Esophagus muscularis mucosa (tissue), 4 donors: Measurements from ENCODE around the gene ZBTB39. TPM values are rescaled to one million over a fixed set of nuclear protein-coding genes. Genes with fewer than 3 reads are reported as not detected.

ENCODE experiments used
- DNase-seq: peaks from one replicate; pipeline ENCODE4 v3.0.0-alpha.2; 2017; ENCODE audit errors: extremely low spot score
- H3K27ac ChIP-seq, 4 donors: fragments of 200-600 bp; sonication (generic); replicated peaks in 1 of 4; 1 replicate in 3 of 4; 2 replicates in 1 of 4; pipeline ENCODE4 v1.5.1; 2016 to 2019; ENCODE audit warnings: mild to moderate bottlenecking in 1 of 4
- H3K27me3 ChIP-seq, 4 donors: fragments of 200-600 bp; sonication (generic); one replicate each; pipeline versions ENCODE4 v1.5.1 to v1.6.0; 2016 to 2019
- H3K36me3 ChIP-seq, 4 donors: fragments of 200-600 bp; sonication (generic); one replicate each; pipeline ENCODE4 v1.5.1; 2016 to 2019
- H3K4me1 ChIP-seq, 4 donors: fragments of 200-600 bp; sonication (generic); one replicate each; pipeline ENCODE4 v1.5.1; 2016 to 2019
- H3K4me3 ChIP-seq, 4 donors: fragments of 200-600 bp; sonication (generic); 1 replicate in 2 of 4; 2 replicates in 2 of 4; pipeline ENCODE4 v1.5.1; 2016 to 2019; ENCODE audit warnings: mild to moderate bottlenecking in 4 of 4, moderate library complexity in 1 of 4
- H3K9me3 ChIP-seq, 4 donors: fragments of 200-600 bp; sonication (generic); 1 replicate in 3 of 4; 2 replicates in 1 of 4; pipeline ENCODE4 v1.5.1; 2016 to 2019
- CTCF ChIP-seq, 3 experiments: fragments of 200-600 bp in 2 of 3; fragments of 450-650 bp in 1 of 3; sonication (generic) in 2 of 3; IDR thresholded peaks; one replicate each; pipeline ENCODE4 v1.5.1; 2017 to 2019; ENCODE audit warnings: antibody characterized with exemption in 3 of 3, mild to moderate bottlenecking in 2 of 3, moderate library complexity in 1 of 3
- EP300 ChIP-seq: sonication (generic); formaldehyde crosslinking; IDR thresholded peaks from one replicate; pipeline ENCODE4 v1.6.1; 2017; ENCODE audit warnings: antibody characterized with exemption
- POLR2A ChIP-seq: fragments of 450-650 bp; IDR thresholded peaks from one replicate; pipeline ENCODE4 v1.6.1; 2017; ENCODE audit warnings: antibody characterized with exemption, moderate library complexity, mild to moderate bottlenecking, low read depth
- POLR2AphosphoS5 ChIP-seq, 2 donors: sonication (generic); formaldehyde crosslinking; IDR thresholded peaks; one replicate each; pipeline ENCODE4 v1.6.1; 2017; ENCODE audit warnings: antibody characterized with exemption in 2 of 2
- WGBS: methylation state at CpG from one replicate; pipeline ENCODE4 v1.1.5; 2018; 5-methylcytosine and 5-hydroxymethylcytosine counted together
- intact Hi-C: fragments of 100-400 bp; cut with DNase I; formaldehyde crosslinking; loops from one replicate; pipeline ENCODE4 v1.15.1; 2023
- total RNA-seq, 4 donors: library from RNA; depleted of rRNA; stranded (reverse); fragments of >200 nt; gene quantifications; one replicate each; pipeline versions ENCODE4 v1.1.0 to v1.2.1, GENCODE V29; 2016

ZBTB39 gene
- total RNA-seq, 4 donors from 2014 or later: 5.0 to 9.1 (median 7.1) TPM

- peaks cover 26 to 28% (median 28%) of the 10 kb centered on the region in 4 donors for H3K36me3 ChIP-seq
- WGBS: 64% methylated on average over 9 of the region's 10 CpGs
- H3K27ac ChIP-seq: peak overlapping the region; percentile 59 to 91 (median 77)
- no peaks in the 10 kb centered on the region for H3K9me3 ChIP-seq
- intact Hi-C loops: loop anchor here (5.0 kb wide), 2 partner anchors 50 to 105 kb away; partner anchors contain the start of gene STAT6
- H3K4me1 ChIP-seq: peaks cover 12 to 38% (median 31%) of the 10 kb centered on the region in 4 donors
- DNase-seq: no peak
- TF ChIP-seq POLR2AphosphoS5 (IDR thresholded peaks at IDR 0.05): no peak
- TF ChIP-seq CTCF (IDR thresholded peaks at IDR 0.05): no peak
- no peak for TF ChIP-seq POLR2A
- no peak for TF ChIP-seq EP300
- peak overlapping the region; percentile 95 to 98 (median 96) for H3K4me3 ChIP-seq
- H3K27me3 ChIP-seq: no peaks in the 10 kb centered on the region
Observed at GRCh38 chr12:57006809-57007475, 596 bp upstream of the ZBTB39 start.

GRCh38 chr12:57004651-57005050 is 1.7 kb downstream of the ZBTB39 start:
- H3K27me3 ChIP-seq: no peaks in the 10 kb centered on the region
- intact Hi-C loops: loop anchor here (5.0 kb wide), 3 partner anchors 53 to 252 kb away; partner anchors contain the start of genes PRIM1 and STAT6
- peaks cover 16 to 47% (median 43%) of the 10 kb centered on the region in 4 donors for H3K4me1 ChIP-seq
- H3K36me3 ChIP-seq: peaks cover 29 to 51% (median 46%) of the 10 kb centered on the region in 4 donors
- no peak for DNase-seq
- WGBS: 33% methylated on average over 1 of the region's 6 CpGs
- H3K27ac ChIP-seq: no peak overlapping the region
- H3K9me3 ChIP-seq: no peaks in the 10 kb centered on the region
- peak overlapping the region in 1 of 4 donors; percentile 97 for H3K4me3 ChIP-seq
- TF ChIP-seq EP300 (no peak), CTCF (IDR thresholded peaks at IDR 0.05) (no peak), POLR2A (no peak), POLR2AphosphoS5 (IDR thresholded peaks at IDR 0.05) (no peak)

- Histone ChIP-seq H3K27me3 (no peaks in the 10 kb centered on the region), H3K36me3 (peaks cover 29 to 62% (median 52%) of the 10 kb centered on the region in 4 donors), H3K27ac (no peak overlapping the region), H3K9me3 (no peaks in the 10 kb centered on the region), H3K4me3 (no peak overlapping the region), H3K4me1 (peaks cover 16 to 47% (median 41%) of the 10 kb centered on the region in 4 donors)
- TF ChIP-seq POLR2A (no peak), EP300 (no peak), CTCF (IDR thresholded peaks at IDR 0.05) (no peak), POLR2AphosphoS5 (IDR thresholded peaks at IDR 0.05) (no peak)
- DNase-seq: no peak
- 89% methylated on average over 13 of the region's 13 CpGs for WGBS
- intact Hi-C loops: loop anchor here (5.0 kb wide), 1 partner anchor 251 kb away; the partner anchor contains the start of gene PRIM1
Observed at GRCh38 chr12:57003395-57003794, 3.0 kb downstream of the ZBTB39 start.

- Histone ChIP-seq H3K27ac (no peak overlapping the region), H3K36me3 (peaks cover 29 to 74% (median 60%) of the 10 kb centered on the region in 4 donors), H3K4me3 (no peak overlapping the region), H3K27me3 (no peaks in the 10 kb centered on the region), H3K4me1 (peaks cover 16 to 38% (median 31%) of the 10 kb centered on the region in 4 donors), H3K9me3 (no peaks in the 10 kb centered on the region)
- WGBS: 19% methylated on average over 8 of the region's 13 CpGs
- TF ChIP-seq CTCF (IDR thresholded peaks at IDR 0.05) (peak; percentile 52 to 61 (median 54)), POLR2AphosphoS5 (IDR thresholded peaks at IDR 0.05) (no peak)
- intact Hi-C loops: loop anchor here (5.0 kb wide), 1 partner anchor 249 kb away; the partner anchor contains the start of gene PRIM1
- DNase-seq: no peak
Observed at GRCh38 chr12:57001448-57001906, 4.9 kb downstream of the ZBTB39 start.
